Mucosa of stomach (tissue), 1 donor: ENCODE results near the gene CEMP1.
"Not testable (repeated sequence)": the region's sequence is repeated elsewhere in the genome, so short reads cannot be mapped to it uniquely, and the experiment has no call there.

Experiments
- H3K27me3 ChIP-seq: one replicate; pipeline ENCODE4 v1.7.0; 2013; ENCODE audit warnings: mild to moderate bottlenecking, low read length; ENCODE audit not compliant: control insufficient read depth, insufficient read depth
- H3K36me3 ChIP-seq: one replicate; pipeline ENCODE4 v1.7.0; 2013; ENCODE audit warnings: low read length; ENCODE audit not compliant: control insufficient read depth, insufficient read depth
- H3K4me1 ChIP-seq: one replicate; pipeline ENCODE4 v1.7.0; 2013; ENCODE audit warnings: mild to moderate bottlenecking, low read length; ENCODE audit not compliant: control insufficient read depth, insufficient read depth
- H3K4me3 ChIP-seq: one replicate; pipeline ENCODE4 v1.7.0; 2013; ENCODE audit warnings: low read length
- H3K9ac ChIP-seq: one replicate; pipeline ENCODE4 v1.7.0; 2013; ENCODE audit warnings: mild to moderate bottlenecking, low read length, moderate library complexity
- H3K9me3 ChIP-seq: one replicate; pipeline ENCODE4 v1.7.0; 2013; ENCODE audit warnings: mild to moderate bottlenecking, low read length, moderate library complexity; ENCODE audit not compliant: control insufficient read depth
- donor health status: Pancreatic carcinoma.

CEMP1 gene

DNA sequence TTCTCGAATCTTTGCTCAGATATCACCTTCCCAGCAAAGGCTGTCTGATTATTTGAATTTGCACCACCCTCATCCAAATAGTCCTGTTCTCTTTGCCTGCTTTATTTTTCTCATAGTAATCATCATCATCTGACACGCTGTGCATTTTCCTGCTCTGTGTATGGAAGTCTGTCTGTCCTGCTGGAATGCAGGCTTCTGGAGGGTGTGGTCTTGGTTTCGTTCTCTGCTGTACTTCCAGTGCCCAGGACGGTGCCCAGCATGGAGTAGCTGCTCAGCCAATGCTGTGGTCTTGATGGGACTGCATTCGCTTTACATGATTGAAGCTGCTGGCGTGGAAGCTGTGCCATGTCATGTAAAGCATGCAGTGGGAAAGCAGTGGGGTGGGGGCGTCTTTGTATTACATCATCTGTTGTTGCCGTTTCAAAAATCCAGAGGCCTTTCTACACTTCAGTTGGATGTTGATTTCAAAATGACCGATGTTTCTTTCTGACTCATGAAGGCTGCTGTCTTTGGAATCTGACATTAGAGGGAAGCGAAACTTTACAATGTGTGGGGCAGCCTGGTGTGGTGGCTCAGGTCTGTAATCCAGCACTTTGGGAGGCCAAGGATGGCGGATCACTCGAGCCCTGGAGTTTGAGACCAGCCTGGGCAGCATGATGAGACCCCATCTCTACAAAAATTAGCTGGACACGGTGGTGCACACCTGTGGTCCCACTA, 23.7 kb upstream of the CEMP1 start:
- not testable (repeated sequence) for H3K4me1 ChIP-seq, H3K27me3 ChIP-seq, H3K36me3 ChIP-seq, H3K9me3 ChIP-seq, H3K4me3 ChIP-seq, H3K9ac ChIP-seq

DNA sequence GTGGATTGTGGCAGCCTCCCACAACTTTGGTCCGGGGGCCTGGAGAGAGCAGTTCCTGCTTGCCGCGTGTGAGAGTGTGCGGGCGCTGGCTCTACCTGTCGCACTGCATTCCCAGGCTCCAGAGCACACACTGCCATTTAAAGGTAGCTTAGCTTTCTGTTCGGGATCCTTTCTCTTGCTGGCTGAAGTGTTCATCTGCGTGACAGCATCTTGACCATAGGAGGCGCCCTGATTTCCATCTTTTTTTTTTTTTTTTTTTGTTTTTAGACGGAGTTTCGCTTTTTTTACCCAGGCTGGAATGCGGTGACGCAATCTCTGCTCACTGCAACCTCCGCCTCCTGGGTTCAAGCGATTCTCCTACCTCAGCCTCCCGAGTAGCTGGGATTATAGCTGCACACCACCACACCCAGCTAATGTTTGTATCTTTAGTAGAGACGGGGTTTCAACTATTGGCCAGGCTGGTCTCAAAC, 20.2 kb upstream of the CEMP1 start:
- H3K27me3 ChIP-seq, H3K36me3 ChIP-seq, H3K9me3 ChIP-seq, H3K4me1 ChIP-seq, H3K9ac ChIP-seq, H3K4me3 ChIP-seq: not testable (repeated sequence)

DNA sequence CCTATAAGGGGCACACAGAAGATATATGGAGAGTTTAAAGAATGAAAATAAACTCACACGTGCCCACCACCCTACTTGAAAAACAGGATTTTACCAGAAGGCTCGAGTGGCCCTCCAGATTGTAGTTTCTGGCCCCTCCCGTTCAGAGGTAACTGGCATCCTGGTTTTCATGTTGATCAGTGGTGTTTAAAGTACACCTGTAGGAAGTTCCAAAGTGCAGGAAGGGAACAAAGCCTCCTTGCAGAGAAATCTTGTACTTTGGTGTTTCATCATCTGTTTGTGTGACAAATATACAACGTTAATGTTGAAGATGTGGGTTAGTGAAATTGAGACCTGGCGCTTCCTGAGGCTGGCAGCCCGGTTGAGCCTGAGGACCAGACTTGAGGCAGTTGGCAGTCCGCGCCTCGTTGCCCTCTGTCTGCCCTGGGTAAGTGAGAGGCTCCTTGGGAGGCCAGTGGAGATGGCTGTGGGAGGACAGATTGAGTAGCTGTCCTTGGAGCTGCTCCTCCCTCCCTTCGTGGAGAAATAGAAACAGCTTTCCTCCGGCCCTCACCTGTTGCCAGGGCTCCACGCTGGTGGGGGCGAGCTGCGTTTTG, 19.2 kb upstream of the CEMP1 start:
- H3K9me3 ChIP-seq, H3K4me3 ChIP-seq, H3K4me1 ChIP-seq, H3K27me3 ChIP-seq, H3K9ac ChIP-seq, H3K36me3 ChIP-seq: not testable (repeated sequence)

DNA sequence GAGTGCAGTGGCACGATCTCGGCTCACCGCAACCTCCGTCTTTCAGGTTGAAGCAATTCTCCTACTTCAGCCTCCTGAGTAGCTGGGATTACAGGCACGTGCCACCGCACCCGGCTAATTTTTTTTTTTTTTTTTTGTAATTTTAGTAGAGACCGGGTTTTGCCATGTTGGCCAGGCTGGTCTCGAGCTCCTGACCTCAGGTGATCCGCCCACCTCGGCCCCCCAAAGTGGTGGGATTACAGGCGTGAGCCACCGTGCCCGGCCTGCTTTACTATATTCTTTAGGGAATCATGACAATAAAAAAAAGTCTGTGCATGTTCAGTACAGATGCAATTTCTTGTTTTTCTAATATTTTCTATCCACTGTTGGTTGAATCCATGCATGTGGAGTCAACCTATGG, 12.6 kb upstream of the CEMP1 start:
- H3K27me3 ChIP-seq, H3K4me3 ChIP-seq, H3K9ac ChIP-seq, H3K36me3 ChIP-seq, H3K9me3 ChIP-seq: not testable (repeated sequence)
- peaks cover 19% of the 10 kb centered on the region for H3K4me1 ChIP-seq

DNA sequence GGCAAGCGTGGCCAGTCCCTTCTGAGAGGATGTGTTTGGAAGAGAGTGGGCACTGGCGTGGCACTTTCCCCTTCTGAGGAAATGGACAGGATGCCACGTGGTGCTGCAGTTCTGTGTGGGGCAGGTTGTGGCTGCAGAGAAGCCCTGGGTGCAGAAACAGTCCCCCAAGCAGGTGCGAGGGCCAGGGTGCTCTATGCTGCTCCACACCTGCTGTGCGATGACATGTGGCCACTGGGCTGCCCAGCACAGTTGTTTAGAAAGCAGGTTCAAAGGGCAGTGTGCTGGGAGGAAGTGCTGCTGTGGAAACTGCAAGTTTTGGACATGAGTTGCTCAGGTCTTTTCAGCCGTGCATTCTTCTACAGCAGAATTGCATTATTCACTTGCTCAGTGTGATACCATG, 10.2 kb upstream of the CEMP1 start:
- not testable (repeated sequence) for H3K4me3 ChIP-seq, H3K36me3 ChIP-seq, H3K27me3 ChIP-seq, H3K9ac ChIP-seq, H3K9me3 ChIP-seq
- peaks cover 20% of the 10 kb centered on the region for H3K4me1 ChIP-seq

DNA sequence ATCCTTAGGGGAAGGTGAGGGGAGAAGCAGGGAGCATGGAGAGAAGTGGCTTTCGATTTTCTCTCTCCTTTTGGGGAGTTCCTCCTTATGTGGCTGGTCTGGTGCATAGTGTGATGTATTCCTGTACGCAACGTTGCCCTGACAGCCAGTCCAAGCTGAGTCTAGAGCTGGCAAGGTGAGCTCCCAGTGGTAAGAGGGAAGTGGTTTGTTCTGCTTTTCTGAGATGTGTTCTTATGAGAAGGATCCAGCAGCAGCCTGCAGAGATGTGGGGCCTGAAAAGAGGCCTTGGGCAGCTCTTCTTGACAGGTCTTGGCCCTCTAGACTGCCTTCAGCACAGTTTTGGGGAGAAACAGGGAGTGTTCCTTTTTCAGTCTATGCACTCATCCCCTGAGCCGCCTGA, 9.7 kb upstream of the CEMP1 start:
- not testable (repeated sequence) for H3K4me3 ChIP-seq

DNA sequence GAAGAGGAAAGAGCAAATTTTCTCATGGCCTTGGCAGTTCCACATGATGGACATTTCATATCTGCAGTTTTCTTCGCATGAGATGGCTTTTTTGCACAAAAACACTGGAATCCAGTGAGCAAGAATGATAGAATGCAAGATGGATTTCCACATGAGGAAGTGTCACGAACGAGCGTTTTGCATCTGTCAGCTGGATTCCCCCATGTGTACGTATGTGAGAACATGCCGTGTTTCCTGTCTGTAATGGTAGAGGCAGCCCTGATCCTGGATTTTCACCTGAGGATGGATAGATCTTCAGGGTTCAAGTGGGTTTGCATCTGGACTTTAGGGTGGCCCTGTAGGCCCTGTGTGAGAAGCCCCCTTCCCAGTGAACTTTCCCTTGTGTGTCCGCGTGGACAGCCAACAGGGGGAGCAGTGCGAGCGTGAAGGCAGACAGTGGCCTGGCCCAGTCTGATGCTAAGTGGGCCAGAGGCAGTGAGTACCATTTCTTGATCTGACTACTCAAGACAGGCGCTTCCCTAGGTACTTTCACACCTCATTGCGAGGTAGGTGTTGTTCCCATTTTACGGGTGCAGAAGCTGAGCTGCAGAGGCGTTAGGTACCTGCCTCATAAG, 8.7 kb upstream of the CEMP1 start:
- not testable (repeated sequence) for H3K9me3 ChIP-seq, H3K36me3 ChIP-seq, H3K4me3 ChIP-seq, H3K27me3 ChIP-seq, H3K9ac ChIP-seq
- peaks cover 23% of the 10 kb centered on the region for H3K4me1 ChIP-seq

More for the DNA sequence above, 9.7 kb upstream of the CEMP1 start:
- peaks cover 23% of the 10 kb centered on the region for H3K4me1 ChIP-seq
- not testable (repeated sequence) for H3K27me3 ChIP-seq, H3K36me3 ChIP-seq, H3K9me3 ChIP-seq, H3K9ac ChIP-seq

DNA sequence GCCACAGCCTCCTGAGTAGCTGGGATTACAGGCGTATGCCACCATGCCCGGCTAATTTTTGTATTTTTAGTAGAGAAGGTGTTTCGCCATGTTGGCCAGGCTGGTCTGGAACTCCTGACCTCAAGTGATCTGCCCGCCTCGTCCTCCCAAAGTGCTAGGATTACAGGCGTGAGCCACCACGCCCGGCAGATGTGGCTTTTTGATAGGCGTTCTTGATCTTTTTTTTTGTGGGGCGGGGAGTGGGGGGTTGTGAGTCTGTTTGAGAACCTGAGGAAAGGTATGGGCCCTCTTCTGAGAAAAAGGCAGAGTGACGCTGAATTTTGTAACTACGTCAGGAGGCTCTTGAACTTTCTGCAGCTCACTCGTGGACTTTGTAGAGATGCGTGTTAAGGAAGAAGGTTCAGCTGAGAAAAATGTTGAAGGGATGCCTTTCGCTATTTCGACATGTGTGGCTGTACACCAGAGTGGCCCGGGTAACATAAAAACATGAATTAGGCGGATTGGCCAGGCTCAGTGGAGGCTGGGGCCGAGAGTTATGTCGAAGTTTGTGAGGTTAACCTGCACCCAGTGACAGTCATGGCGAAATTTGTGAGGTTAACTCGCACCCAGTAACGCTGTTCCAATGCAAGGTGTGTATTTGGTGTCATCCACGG, 8.1 kb upstream of the CEMP1 start:
- not testable (repeated sequence) for H3K9me3 ChIP-seq, H3K27me3 ChIP-seq, H3K4me3 ChIP-seq, H3K9ac ChIP-seq, H3K36me3 ChIP-seq
- H3K4me1 ChIP-seq: peaks cover 23% of the 10 kb centered on the region

DNA sequence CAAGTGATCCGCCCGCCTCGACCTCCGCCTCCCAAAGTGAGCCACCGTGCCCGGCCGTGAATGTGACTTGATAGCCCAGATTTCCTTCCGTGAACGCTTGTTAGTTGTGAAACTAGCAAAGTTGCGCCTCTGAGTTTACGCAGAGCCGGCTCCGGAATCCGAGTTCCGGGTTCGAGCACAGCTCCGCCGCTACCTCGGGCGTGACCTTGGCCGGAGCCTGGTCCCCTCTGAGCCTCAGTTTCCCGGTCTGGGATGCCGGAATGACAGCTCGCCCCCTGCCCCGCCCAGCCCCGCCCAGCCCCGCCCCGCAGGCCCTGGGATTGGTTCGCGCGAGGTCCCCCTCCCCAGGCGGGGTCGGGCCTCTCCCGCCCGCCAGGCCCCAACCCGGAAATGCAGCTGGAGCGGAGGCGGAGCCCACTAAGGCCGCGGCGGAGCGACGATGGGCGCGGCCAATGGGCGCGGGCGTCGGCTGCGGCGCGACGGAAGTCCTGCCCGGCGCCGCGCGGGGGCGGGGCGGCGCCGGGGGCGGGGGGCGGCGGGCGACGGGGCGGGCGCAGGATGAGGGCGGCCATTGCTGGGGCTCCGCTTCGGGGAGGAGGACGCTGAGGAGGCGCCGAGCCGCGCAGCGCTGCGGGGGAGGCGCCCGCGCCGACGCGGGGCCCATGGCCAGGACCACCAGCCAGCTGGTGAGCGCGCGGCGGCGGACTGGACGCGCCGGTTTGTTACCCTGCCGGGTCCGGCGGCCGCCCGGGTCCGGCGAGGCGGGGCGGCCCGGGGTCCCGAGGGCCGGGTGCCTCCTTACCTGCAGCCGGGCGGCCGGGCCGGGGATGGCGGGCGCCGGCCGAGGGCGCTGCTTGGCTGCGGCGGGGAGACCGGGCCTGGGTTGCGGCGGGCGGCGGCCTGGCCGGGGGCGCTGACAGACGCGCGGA, 6.5 kb upstream of the CEMP1 start, which contains the start of gene PDPK1:
Gene PDPK1 (plus strand): TSS at position 571 of the 929 bp plus-strand sequence. CDS start 92 bp downstream, at position 663.
- Histone ChIP-seq H3K27me3 (no peaks in the 10 kb centered on the region), H3K4me3 (peak within 1 kb of the TSS; percentile 67), H3K4me1 (peaks cover 26% of the 10 kb centered on the region), H3K36me3 (no peaks in the 10 kb centered on the region), H3K9me3 (no peaks in the 10 kb centered on the region), H3K9ac (peak within 1 kb of the TSS; percentile 62)

DNA sequence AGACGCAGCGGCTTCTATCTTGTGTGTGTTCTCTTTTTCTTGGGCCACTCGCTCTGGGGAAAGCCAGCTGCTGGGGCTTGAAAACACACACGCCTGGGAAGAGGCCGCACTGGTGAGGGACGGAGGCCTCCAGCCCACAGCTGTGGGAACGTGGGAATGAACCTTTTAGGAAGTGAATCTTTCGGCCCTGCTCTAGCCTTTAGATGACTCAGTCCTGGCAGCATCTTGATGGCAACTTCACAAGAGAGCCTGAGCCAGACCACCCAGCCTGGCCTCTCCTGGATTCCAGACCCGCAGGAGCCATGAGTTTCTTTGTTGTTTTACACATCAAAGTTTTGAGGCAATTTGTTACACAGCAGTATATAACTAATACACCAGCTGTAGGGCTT, 4.4 kb upstream of the CEMP1 start:
- peaks cover 28% of the 10 kb centered on the region for H3K4me1 ChIP-seq
- H3K36me3 ChIP-seq: no peaks in the 10 kb centered on the region
- H3K9ac ChIP-seq: no peak overlapping the region
- H3K9me3 ChIP-seq: no peaks in the 10 kb centered on the region
- H3K4me3 ChIP-seq: no peak overlapping the region
- H3K27me3 ChIP-seq: no peaks in the 10 kb centered on the region

DNA sequence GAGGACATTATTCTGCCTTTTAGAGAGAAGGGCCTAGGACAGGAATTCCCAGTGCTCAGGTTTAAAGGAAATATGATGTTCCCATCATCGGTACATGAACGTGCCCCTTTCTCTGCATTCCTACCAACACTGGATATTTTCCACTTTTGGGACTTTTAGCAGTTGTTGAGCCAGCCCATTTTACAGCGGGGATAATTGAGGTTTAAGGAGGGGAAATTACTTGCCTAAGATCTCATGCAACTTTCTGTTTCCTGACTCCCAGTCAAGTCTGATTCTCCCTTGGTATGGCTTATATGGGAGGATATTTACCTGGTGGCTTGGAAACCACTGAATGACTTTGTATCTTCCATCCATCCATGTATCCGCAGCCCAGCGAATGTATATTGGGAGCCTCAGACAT, 3.1 kb upstream of the CEMP1 start:
- H3K27me3 ChIP-seq, H3K9ac ChIP-seq, H3K36me3 ChIP-seq, H3K9me3 ChIP-seq, H3K4me3 ChIP-seq: not testable (repeated sequence)
- peaks cover 23% of the 10 kb centered on the region for H3K4me1 ChIP-seq
